Measurements from ENCODE around the gene SORL1. TPM values are rescaled to one million over a fixed set of nuclear protein-coding genes. Genes with fewer than 3 reads are reported as not detected.
A peak's percentile ranks its signal among the peaks of the same experiment; 100 is the strongest.

Gene SORL1
- total and polyA plus RNA-seq, 2 of the 8 experiments (the other 6 are each of a cell fraction or from before 2014, with no cell fraction given), result 38.1 to 65.5 TPM

- Histone ChIP-seq H3K79me2 (ENCODE audit: control insufficient read depth in 1 of 2, insufficient read depth in 2 of 2, low read length in 2 of 2) (no peaks in the 10 kb centered on the region), H2BK5ac (ENCODE audit: low read depth, low read length) (no peak overlapping the region; the same call in 1 of the 2 replicates), H3K4ac (replicated peaks; ENCODE audit: insufficient read length, low read depth, low read length) (no peak overlapping the region), H4K8ac (ENCODE audit: extremely low read depth, insufficient read depth, low read length) (no peak overlapping the region), H3K4me3 (ENCODE audit: extremely low read depth in 1 of 4, insufficient read depth in 2 of 4, low read depth in 3 of 4, low read length in 4 of 4) (peak overlapping the region in 2 of 4 experiments; percentile 10 to 40; a peak in 1 of 8 replicates), H2BK15ac (ENCODE audit: low read length) (no peak overlapping the region), H3K4me2 (ENCODE audit: insufficient read depth in 1 of 2, low read depth in 2 of 2, low read length in 2 of 2) (peak overlapping the region; percentile 46 to 58; a peak in 3 of 4 replicates), H3K23me2 (ENCODE audit: low read depth, low read length) (no peaks in the 10 kb centered on the region), H2BK20ac (ENCODE audit: low read length) (no peak overlapping the region), H2BK12ac (ENCODE audit: low read depth, low read length) (no peak overlapping the region), H3K9me3 (ENCODE audit: insufficient read depth in 2 of 2, low read depth in 1 of 2, low read length in 1 of 2) (peaks cover 10 to 12% of the 10 kb centered on the region in 2 experiments), H3K18ac (ENCODE audit: extremely low read depth, low read length) (no peak overlapping the region), H3K79me1 (ENCODE audit: low read depth, low read length) (no peaks in the 10 kb centered on the region), H3K56ac (replicated peaks; ENCODE audit: insufficient read length, low read depth, low read length) (no peak overlapping the region), H2BK120ac (replicated peaks; ENCODE audit: low read depth, low read length) (no peak overlapping the region), H2AFZ (ENCODE audit: low read length) (no peak overlapping the region), H4K5ac (ENCODE audit: insufficient read length, low read depth, low read length) (peak overlapping the region; percentile 24), H3K14ac (ENCODE audit: insufficient read length) (no peak overlapping the region), H3K27me3 (replicated peaks in 1 of 4; ENCODE audit: control insufficient read depth in 3 of 4, extremely low read depth in 1 of 4, insufficient read depth in 3 of 4, low read length in 3 of 4) (no peaks in the 10 kb centered on the region), H3K9ac (replicated peaks in 1 of 4; ENCODE audit: extremely low read depth in 1 of 4, low read depth in 3 of 4, low read length in 3 of 4) (no peak overlapping the region), H3K27ac (ENCODE audit: low read depth, low read length) (peak overlapping the region; percentile 37; the same call in 1 of the 2 replicates), H3K4me1 (replicated peaks in 1 of 4; ENCODE audit: control insufficient read depth in 3 of 4, insufficient read depth in 4 of 4, low read length in 3 of 4) (peaks cover 0 to 20% (median 4%) of the 10 kb centered on the region in 4 experiments; a peak in 4 of 7 replicates), H3K23ac (ENCODE audit: insufficient read length) (no peak overlapping the region), H4K91ac (replicated peaks; ENCODE audit: insufficient read length, low read length) (no peak overlapping the region), H4K20me1 (replicated peaks in 1 of 2; ENCODE audit: control insufficient read depth in 1 of 2, insufficient read depth in 2 of 2, low read length in 2 of 2) (no peaks in the 10 kb centered on the region), H2AK5ac (ENCODE audit: low read depth, low read length) (no peak overlapping the region), H3K36me3 (ENCODE audit: control insufficient read depth in 2 of 4, insufficient read depth in 4 of 4, low read length in 3 of 4) (peaks cover 0 to 5% (median 2%) of the 10 kb centered on the region in 4 experiments; a peak in 2 of 8 replicates)
- ChIA-PET POLR2A (ENCODE audit: partially characterized antibody) (interaction anchor here (0.6 to 1.7 kb wide), 11 partner anchors 12 to 137 kb away, joined by 3 to 5 read pairs (median 3); no protein-coding TSS in a partner anchor), CTCF (ENCODE audit: partially characterized antibody) (interaction anchor here (0.6 to 1.9 kb wide), 10 partner anchors 9 to 796 kb away, joined by 3 to 7 read pairs (median 3); no protein-coding TSS in a partner anchor)
- DNase-seq (ENCODE audit: low read depth in 1 of 2, low spot score in 2 of 2) (peak in 1 of 2 experiments; percentile 71), FAIRE-seq (peak; percentile 98)
- WGBS, 2 experiments (ENCODE audit: extremely low coverage in 1 of 2, insufficient coverage in 1 of 2, insufficient read length in 1 of 2, insufficient replicate concordance in 2 of 2, low coverage in 1 of 2, low lambda C conversion rate in 2 of 2, missing lambda C conversion rate in 1 of 2), result 9% methylated on average over 2 of the region's 2 CpGs; no CpG with 5 or more reads in 1 of the 2 experiments
- no peak for TF ChIP-seq TEAD4 (IDR thresholded peaks at IDR 0.05; ENCODE audit: low read depth, low read length)
- no peak for TF ChIP-seq SIX5 (IDR thresholded peaks at IDR 0.05; ENCODE audit: low read depth, low read length)
- peak; percentile 98 for TF ChIP-seq NANOG (IDR thresholded peaks at IDR 0.05; ENCODE audit: insufficient read depth, low read depth, low read length, poor library complexity, severe bottlenecking)
- TF ChIP-seq SIN3A (conservative IDR thresholded peaks at IDR 0.05 in 1 of 2, IDR thresholded peaks at IDR 0.05 in 1 of 2; ENCODE audit: low read depth in 1 of 2, low read length in 2 of 2), result no peak
- TF ChIP-seq SP1 (IDR thresholded peaks at IDR 0.05; ENCODE audit: low read depth, low read length), result peak; percentile 90
- TF ChIP-seq RFX5 (IDR thresholded peaks at IDR 0.05; ENCODE audit: borderline replicate concordance, low read depth, low read length), result no peak
- TF ChIP-seq BCL11A (IDR thresholded peaks at IDR 0.05; ENCODE audit: low read depth in 2 of 2, low read length in 2 of 2), result peak; percentile 20 to 90
- TF ChIP-seq POLR2A (IDR thresholded peaks at IDR 0.05; ENCODE audit: control extremely low read depth in 1 of 2, low read depth in 2 of 2, low read length in 2 of 2), result peak in 1 of 2 experiments; percentile 20; a peak in 1 of 3 replicates
- no peak for TF ChIP-seq USF2 (IDR thresholded peaks at IDR 0.05; ENCODE audit: low read length)
- peak; percentile 89 for TF ChIP-seq POU5F1 (IDR thresholded peaks at IDR 0.05; ENCODE audit: low read depth, low read length)
- TF ChIP-seq E2F6 (IDR thresholded peaks at IDR 0.05), result no peak
- no peak for TF ChIP-seq CBX8 (IDR thresholded peaks at IDR 0.05; ENCODE audit: borderline replicate concordance, low read depth, low read length)
Observed at GRCh38 chr11:121406291-121406690, 45.8 kb upstream of the SORL1 start.

Measured in H1 (cell line).